H1 (cell line): ENCODE results near the gene STXBP6. TPM values are rescaled to one million over a fixed set of nuclear protein-coding genes. Genes with fewer than 3 reads are reported as not detected.

Source experiments
- CHD7 ChIP-seq: fragments of 300-600 bp; sonication (generic); IDR thresholded peaks from 2 replicates; pipeline ENCODE4 v1.7.1; 2012; ENCODE audit warnings: low read length, moderate library complexity, mild to moderate bottlenecking, inconsistent platforms; ENCODE audit not compliant: insufficient replicate concordance
- GABPA ChIP-seq: IDR thresholded peaks from 2 replicates; pipeline ENCODE4 v1.6.1; 2011; ENCODE audit warnings: mild to moderate bottlenecking, low read length, moderate library complexity, borderline replicate concordance; ENCODE audit not compliant: insufficient read depth
- KDM5A ChIP-seq: fragments of 200-600 bp; IDR thresholded peaks from 2 replicates; pipeline ENCODE4 v1.7.1; 2012; ENCODE audit warnings: mild to moderate bottlenecking, low read length, inconsistent platforms, mixed read lengths
- TAF7 ChIP-seq: optimal IDR thresholded peaks from 2 replicates; pipeline ENCODE3; 2011; ENCODE audit warnings: low read depth, mild to moderate bottlenecking, inconsistent platforms, low read length, moderate library complexity, borderline replicate concordance
- polyA plus RNA-seq, 7 experiments: library from polyadenylated mRNA; depleted of rRNA in 3 of 7; stranded (reverse) in 5 of 7; unstranded in 2 of 7; fragments of >200 nt in 5 of 7; fragments of 200-250 nt in 2 of 7; gene quantifications; 1 replicate in 5 of 7; 2 replicates in 1 of 7; 4 replicates in 1 of 7; pipeline versions ENCODE4 v1.2.1 to v1.2.3, GENCODE V29; 2011 to 2013; ENCODE audit warnings: missing spikeins in 2 of 7, mixed read lengths in 2 of 7
- total RNA-seq: library from RNA; stranded (reverse); fragmentation: NEBNext Ultra II Directional; extraction: Animal tissue kit (Norgen Biotek cat#: 25700); gene quantifications from 2 replicates; pipeline ENCODE4 v1.2.1, GENCODE V29; 2021

The STXBP6 gene
- total and polyA plus RNA-seq, 2 of the 8 experiments (the other 6 are each of a cell fraction or from before 2014, with no cell fraction given) = 9.4 to 18.1 TPM

GRCh38 chr14:25048170-25049016 lies 1.6 kb downstream of the STXBP6 start (continued):
- TF ChIP-seq TAF7 = no peak
- no peak for TF ChIP-seq GABPA
- no peak for TF ChIP-seq CHD7
- TF ChIP-seq KDM5A = no peak
